Tibial nerve (tissue), 3 donors: ENCODE data around the gene KCNQ4.

Source experiments
- POLR2A ChIP-seq, 2 donors: fragments of 450-650 bp; IDR thresholded peaks; one replicate each; pipeline ENCODE4 v1.6.1; 2017; ENCODE audit warnings: antibody characterized with exemption in 2 of 2, mild to moderate bottlenecking in 2 of 2, moderate library complexity in 2 of 2
- TF ChIP-seq, protein P1 (sequence below), 5 experiments: fragments of 200-600 bp in 3 of 5; fragments of 450-650 bp in 2 of 5; sonication (generic) in 3 of 5; IDR thresholded peaks; one replicate each; pipeline ENCODE4 v1.5.1; 2016 to 2019; ENCODE audit warnings: antibody characterized with exemption in 5 of 5, mild to moderate bottlenecking in 3 of 5, moderate library complexity in 2 of 5

- TF ChIP-seq, protein P1, sequence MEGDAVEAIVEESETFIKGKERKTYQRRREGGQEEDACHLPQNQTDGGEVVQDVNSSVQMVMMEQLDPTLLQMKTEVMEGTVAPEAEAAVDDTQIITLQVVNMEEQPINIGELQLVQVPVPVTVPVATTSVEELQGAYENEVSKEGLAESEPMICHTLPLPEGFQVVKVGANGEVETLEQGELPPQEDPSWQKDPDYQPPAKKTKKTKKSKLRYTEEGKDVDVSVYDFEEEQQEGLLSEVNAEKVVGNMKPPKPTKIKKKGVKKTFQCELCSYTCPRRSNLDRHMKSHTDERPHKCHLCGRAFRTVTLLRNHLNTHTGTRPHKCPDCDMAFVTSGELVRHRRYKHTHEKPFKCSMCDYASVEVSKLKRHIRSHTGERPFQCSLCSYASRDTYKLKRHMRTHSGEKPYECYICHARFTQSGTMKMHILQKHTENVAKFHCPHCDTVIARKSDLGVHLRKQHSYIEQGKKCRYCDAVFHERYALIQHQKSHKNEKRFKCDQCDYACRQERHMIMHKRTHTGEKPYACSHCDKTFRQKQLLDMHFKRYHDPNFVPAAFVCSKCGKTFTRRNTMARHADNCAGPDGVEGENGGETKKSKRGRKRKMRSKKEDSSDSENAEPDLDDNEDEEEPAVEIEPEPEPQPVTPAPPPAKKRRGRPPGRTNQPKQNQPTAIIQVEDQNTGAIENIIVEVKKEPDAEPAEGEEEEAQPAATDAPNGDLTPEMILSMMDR (IDR thresholded peaks at IDR 0.05), result no peak
- TF ChIP-seq POLR2A (IDR thresholded peaks at IDR 0.05), result no peak
These were observed 41.2 kb downstream of the KCNQ4 start for GRCh38 chr1:40824591-40825434.
